ENCODE measurements around the gene POLR2A. TPM values are rescaled to one million over a fixed set of nuclear protein-coding genes. Genes with fewer than 3 reads are reported as not detected.

POLR2A gene
- total RNA-seq, 2 donors from 2014 or later = 79.7 to 217 TPM

- peak; percentile 23 for TF ChIP-seq POLR2AphosphoS5 (IDR thresholded peaks at IDR 0.05)
- TF ChIP-seq CTCF (IDR thresholded peaks at IDR 0.05) = peak in 1 of 4 experiments; percentile 10
- peak; percentile 45 for TF ChIP-seq POLR2A (IDR thresholded peaks at IDR 0.05)
- intact Hi-C loops (cut with DNase I) = loop anchor here (5.0 kb wide), 2 partner anchors 39 to 124 kb away; partner anchors contain the start of genes SENP3 and ZBTB4
- peak overlapping the region in 1 of 2 donors; percentile 39 for H3K27ac ChIP-seq
- H3K36me3 ChIP-seq = no peaks in the 10 kb centered on the region
- H3K27me3 ChIP-seq (replicated peaks; ENCODE audit: insufficient read depth) = no peaks in the 10 kb centered on the region
- H3K4me1 ChIP-seq (replicated peaks) = peaks cover 15% of the 10 kb centered on the region
- DNase-seq (ENCODE audit: low spot score) = peak; percentile 50
- peak overlapping the region; percentile 22 to 26 for H3K4me3 ChIP-seq
- WGBS = 12% methylated on average over 40 of the region's 48 CpGs
- H3K9me3 ChIP-seq = no peaks in the 10 kb centered on the region
These were observed 46.1 kb upstream of the POLR2A start for GRCh38 chr17:7437950-7438614.

GRCh38 chr17:7438656-7439460, 45.3 kb upstream of the POLR2A start:
- no peak for TF ChIP-seq POLR2AphosphoS5 (IDR thresholded peaks at IDR 0.05)
- no peak for TF ChIP-seq CTCF (IDR thresholded peaks at IDR 0.05)
- TF ChIP-seq POLR2A (IDR thresholded peaks at IDR 0.05) = no peak
- 58% methylated on average over 11 of the region's 11 CpGs for WGBS
- Histone ChIP-seq H3K27me3 (replicated peaks; ENCODE audit: insufficient read depth) (no peaks in the 10 kb centered on the region), H3K4me3 (peak overlapping the region; percentile 26 to 30), H3K27ac (no peak overlapping the region), H3K4me1 (replicated peaks) (peaks cover 15% of the 10 kb centered on the region), H3K9me3 (no peaks in the 10 kb centered on the region), H3K36me3 (no peaks in the 10 kb centered on the region)
- no peak for DNase-seq (ENCODE audit: low spot score)
- intact Hi-C loops (cut with DNase I) = loop anchor here (5.0 kb wide), 2 partner anchors 38 to 123 kb away; partner anchors contain the start of genes SENP3 and ZBTB4

GRCh38 chr17:7439462-7440112, 44.6 kb upstream of the POLR2A start, which contains the start of gene FGF11:
FGF11 (plus strand) TSS chr17:7439512; CDS start chr17:7439621, 109 bp downstream.
- intact Hi-C loops (cut with DNase I) = loop anchor here (5.0 kb wide), 2 partner anchors 38 to 123 kb away; partner anchors contain the start of genes SENP3 and ZBTB4
- WGBS = 1% methylated on average over 28 of the region's 50 CpGs
- peak within 1 kb of the TSS; percentile 26 to 30 for H3K4me3 ChIP-seq
- no peaks in the 10 kb centered on the region for H3K9me3 ChIP-seq
- H3K36me3 ChIP-seq = no peaks in the 10 kb centered on the region
- H3K27me3 ChIP-seq (replicated peaks; ENCODE audit: insufficient read depth) = no peaks in the 10 kb centered on the region
- H3K27ac ChIP-seq = peak within 1 kb of the TSS in 1 of 2 donors; percentile 39
- peaks cover 15% of the 10 kb centered on the region for H3K4me1 ChIP-seq (replicated peaks)
- no peak for TF ChIP-seq POLR2A (IDR thresholded peaks at IDR 0.05)
- no peak for TF ChIP-seq POLR2AphosphoS5 (IDR thresholded peaks at IDR 0.05)
- TF ChIP-seq CTCF (IDR thresholded peaks at IDR 0.05) = no peak
- DNase-seq (ENCODE audit: low spot score) = no peak

GRCh38 chr17:7440113-7440833, 43.9 kb upstream of the POLR2A start:
- H3K4me3 ChIP-seq = peak overlapping the region; percentile 26 to 30
- H3K9me3 ChIP-seq = no peaks in the 10 kb centered on the region
- H3K27me3 ChIP-seq (replicated peaks; ENCODE audit: insufficient read depth) = no peaks in the 10 kb centered on the region
- H3K27ac ChIP-seq = no peak overlapping the region
- TF ChIP-seq CTCF (IDR thresholded peaks at IDR 0.05) (no peak), POLR2AphosphoS5 (IDR thresholded peaks at IDR 0.05) (no peak), POLR2A (IDR thresholded peaks at IDR 0.05) (no peak)
- H3K36me3 ChIP-seq = no peaks in the 10 kb centered on the region
- intact Hi-C loops (cut with DNase I) = no loop called here
- peak; percentile 44 for DNase-seq (ENCODE audit: low spot score)
- H3K4me1 ChIP-seq (replicated peaks) = peaks cover 15% of the 10 kb centered on the region
- WGBS = 3% methylated on average over 42 of the region's 46 CpGs
